Esophagus squamous epithelium (tissue), 4 donors: ENCODE results near the gene AP5Z1.

Source experiments
- CTCF ChIP-seq, 6 experiments: fragments of 450-650 bp in 4 of 6; fragments of 200-600 bp in 2 of 6; sonication (generic) in 2 of 6; IDR thresholded peaks; one replicate each; pipeline ENCODE4 v1.5.1; 2016 to 2019; ENCODE audit warnings: antibody characterized with exemption in 6 of 6, mild to moderate bottlenecking in 4 of 6, moderate library complexity in 4 of 6
- POLR2A ChIP-seq, 4 donors: fragments of 450-650 bp; IDR thresholded peaks; one replicate each; pipeline ENCODE4 v1.6.1; 2017; ENCODE audit warnings: antibody characterized with exemption in 4 of 4, mild to moderate bottlenecking in 4 of 4, moderate library complexity in 3 of 4

GRCh38 chr7:4783762-4784351, 8.4 kb downstream of the AP5Z1 start:
- TF ChIP-seq CTCF (IDR thresholded peaks at IDR 0.05) (no peak), POLR2A (IDR thresholded peaks at IDR 0.05) (no peak)
